EL (cell line): Measurements from ENCODE around the gene SLC25A20.
"Not testable (repeated sequence)": the region's sequence is repeated elsewhere in the genome, so short reads cannot be mapped to it uniquely, and the experiment has no call there.

ENCODE experiments used
- DNase-seq: peaks from one replicate; pipeline ENCODE4 v3.0.0-alpha.2; 2016

The SLC25A20 gene, protein sequence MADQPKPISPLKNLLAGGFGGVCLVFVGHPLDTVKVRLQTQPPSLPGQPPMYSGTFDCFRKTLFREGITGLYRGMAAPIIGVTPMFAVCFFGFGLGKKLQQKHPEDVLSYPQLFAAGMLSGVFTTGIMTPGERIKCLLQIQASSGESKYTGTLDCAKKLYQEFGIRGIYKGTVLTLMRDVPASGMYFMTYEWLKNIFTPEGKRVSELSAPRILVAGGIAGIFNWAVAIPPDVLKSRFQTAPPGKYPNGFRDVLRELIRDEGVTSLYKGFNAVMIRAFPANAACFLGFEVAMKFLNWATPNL

DNA sequence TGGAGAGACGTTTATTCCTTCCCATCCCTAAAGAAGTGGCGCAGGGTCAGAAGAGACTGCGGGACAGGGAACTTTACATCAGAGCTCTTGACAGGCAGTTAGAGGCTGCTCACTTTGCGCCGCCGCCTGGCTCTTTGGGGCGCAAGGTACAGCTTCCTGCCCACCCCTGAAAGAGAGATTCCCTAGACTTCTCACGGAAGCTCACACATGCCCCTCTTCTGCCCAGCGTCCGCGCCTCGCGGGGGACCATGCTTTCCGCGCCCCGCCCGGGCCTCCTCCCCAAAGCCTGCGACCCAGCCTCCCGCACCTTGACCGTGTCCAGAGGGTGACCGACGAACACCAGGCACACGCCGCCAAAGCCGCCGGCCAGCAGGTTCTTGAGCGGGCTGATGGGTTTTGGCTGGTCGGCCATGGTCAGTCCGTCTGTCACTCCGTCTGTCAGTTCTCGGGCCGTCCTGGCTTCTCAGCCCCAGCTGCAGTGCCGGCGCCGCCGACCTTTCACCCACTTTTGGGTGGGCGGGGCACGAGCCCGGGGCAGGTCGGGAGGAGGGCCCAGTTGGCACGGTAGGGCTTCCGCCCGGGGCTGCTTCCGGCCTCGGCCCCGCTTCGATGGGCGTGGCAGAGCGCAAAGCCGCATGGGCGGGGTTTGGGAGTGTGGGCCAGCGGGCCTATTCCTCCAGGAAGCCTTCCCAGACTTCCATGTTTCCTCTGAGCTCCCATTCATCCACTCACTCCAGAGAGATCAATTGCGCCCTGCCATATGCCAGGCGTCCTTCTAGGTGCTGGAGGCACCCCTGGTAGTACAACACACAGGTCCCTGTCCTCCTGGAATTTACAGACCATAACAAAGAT is at the start of gene SLC25A20:
SLC25A20 (minus strand) TSS at position 500 of the 852 bp plus-strand sequence; CDS start at position 412, 88 bp downstream.
- peak; percentile 89 for DNase-seq

DNA sequence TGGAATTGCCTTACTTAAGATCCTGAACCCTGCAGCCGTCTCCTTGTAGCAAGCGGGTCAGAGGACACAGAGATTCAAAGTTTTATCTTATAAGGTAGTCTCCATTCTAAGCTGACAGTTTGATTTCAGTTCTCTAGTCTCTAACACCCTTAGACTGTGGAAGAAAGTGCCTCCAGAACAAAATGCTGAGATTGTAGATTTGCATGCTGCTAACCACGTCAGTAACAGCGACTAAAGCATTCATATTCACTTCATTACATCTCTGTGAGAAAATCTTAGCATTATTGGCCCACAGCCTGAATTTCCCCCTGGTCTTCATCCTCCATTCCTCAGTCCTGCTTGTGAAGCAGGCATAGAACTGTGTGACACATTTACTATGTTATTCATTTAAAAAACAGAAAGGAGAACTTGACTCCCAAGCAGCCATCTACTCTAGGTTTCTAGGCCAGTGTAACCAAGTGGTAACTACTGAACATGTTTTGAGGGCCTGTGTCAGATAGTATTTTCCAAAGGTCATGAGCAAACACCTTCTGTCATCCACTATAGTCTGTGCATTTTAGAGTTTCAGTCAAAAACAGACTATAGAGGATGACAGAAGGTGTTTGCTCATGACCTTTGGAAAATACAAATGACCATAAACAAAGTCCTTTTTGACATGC is 47.3 kb upstream of the SLC25A20 start:
- DNase-seq: no peak

- no peak for DNase-seq
Measured at GRCh38 chr3:48945432-48945831, 46.8 kb upstream of the SLC25A20 start.

DNA sequence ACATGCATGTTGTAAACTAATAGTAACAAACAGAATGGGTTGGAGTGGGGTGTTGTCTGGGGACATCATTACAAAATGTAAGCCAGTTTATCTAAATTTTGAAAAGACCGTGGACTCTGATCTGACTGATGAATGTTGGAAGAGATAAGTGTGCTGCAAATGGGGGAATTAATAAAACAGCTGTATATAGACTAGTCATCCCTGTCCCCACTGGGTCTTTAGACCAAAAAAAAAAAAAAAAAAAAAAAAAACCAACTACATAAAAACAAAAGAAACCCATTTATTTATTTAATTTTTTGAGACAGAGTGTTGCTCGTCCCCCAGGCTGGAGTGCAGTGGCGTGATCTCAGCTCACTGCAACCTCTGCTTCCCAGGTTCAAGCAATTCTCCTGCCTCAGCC is 40.0 kb upstream of the SLC25A20 start:
- DNase-seq: no peak

DNA sequence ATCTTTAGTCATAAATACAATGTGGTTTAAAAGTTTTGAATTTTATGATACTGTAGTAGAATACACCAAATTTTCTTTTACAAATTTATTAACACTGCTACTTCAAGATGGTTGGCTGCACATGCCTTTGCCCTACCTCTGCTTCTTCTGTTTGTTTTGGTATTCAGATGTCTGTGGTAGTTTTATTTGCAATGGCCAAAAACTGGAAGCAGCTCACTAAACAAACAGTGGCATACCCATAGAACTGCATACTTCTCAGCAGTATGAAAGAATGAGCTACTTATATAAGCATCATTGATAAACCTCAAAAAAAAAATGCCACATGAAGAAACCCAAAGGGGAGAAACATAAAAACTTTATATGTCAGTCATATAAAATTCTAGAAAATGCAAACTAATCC is 39.5 kb upstream of the SLC25A20 start:
- DNase-seq: no peak

DNA sequence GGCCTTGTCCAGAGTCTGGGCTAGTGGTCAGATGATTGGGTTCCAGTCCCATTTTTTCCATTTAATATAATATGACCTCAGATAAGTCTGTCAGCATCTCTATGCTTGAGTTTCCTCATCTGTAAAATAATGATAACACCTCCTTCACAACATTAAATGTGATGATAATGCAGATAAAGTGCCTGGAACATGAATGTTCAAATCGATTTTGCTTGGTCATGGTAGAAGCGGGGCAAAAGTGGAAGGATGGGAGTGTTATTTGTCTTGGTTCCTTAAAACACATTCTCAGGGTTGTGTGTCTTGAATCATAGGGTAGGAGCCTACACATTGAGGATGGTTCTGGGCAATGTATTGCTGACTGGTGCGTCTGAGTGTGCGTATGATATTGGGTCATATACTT is 36.8 kb upstream of the SLC25A20 start:
- no peak for DNase-seq

GRCh38 chr3:48934333-48934991 is 35.8 kb upstream of the SLC25A20 start:
- DNase-seq: no peak

GRCh38 chr3:48931944-48932580 is 33.4 kb upstream of the SLC25A20 start:
- DNase-seq: no peak

GRCh38 chr3:48930590-48930989 is 31.9 kb upstream of the SLC25A20 start:
- no peak for DNase-seq

GRCh38 chr3:48929358-48930035 is 30.8 kb upstream of the SLC25A20 start:
- DNase-seq: no peak

DNA sequence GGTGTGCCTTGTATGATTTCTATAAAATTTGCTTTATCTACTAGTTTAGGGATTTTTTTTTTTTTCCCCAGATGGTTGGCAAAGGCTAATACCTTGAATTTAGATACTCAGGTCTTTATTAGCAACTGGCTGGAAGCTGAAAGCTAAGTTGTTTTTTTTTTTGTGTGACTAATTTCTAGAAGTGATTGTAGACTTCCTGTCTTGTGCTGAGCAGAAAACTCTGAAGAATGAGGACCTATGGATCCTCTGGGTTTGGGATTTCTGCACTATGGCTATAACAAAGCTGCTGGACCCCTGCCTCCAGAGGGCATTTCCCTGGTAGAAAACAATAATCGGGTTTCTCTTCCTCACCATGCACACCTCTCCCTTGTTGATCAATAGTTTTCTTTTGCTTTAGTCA is 30.0 kb upstream of the SLC25A20 start:
- peak; percentile 40 for DNase-seq

GRCh38 chr3:48927928-48928327 is 29.2 kb upstream of the SLC25A20 start:
- peak; percentile 43 for DNase-seq

GRCh38 chr3:48926425-48927392 is 28.0 kb upstream of the SLC25A20 start:
- peak; percentile 22 for DNase-seq

DNA sequence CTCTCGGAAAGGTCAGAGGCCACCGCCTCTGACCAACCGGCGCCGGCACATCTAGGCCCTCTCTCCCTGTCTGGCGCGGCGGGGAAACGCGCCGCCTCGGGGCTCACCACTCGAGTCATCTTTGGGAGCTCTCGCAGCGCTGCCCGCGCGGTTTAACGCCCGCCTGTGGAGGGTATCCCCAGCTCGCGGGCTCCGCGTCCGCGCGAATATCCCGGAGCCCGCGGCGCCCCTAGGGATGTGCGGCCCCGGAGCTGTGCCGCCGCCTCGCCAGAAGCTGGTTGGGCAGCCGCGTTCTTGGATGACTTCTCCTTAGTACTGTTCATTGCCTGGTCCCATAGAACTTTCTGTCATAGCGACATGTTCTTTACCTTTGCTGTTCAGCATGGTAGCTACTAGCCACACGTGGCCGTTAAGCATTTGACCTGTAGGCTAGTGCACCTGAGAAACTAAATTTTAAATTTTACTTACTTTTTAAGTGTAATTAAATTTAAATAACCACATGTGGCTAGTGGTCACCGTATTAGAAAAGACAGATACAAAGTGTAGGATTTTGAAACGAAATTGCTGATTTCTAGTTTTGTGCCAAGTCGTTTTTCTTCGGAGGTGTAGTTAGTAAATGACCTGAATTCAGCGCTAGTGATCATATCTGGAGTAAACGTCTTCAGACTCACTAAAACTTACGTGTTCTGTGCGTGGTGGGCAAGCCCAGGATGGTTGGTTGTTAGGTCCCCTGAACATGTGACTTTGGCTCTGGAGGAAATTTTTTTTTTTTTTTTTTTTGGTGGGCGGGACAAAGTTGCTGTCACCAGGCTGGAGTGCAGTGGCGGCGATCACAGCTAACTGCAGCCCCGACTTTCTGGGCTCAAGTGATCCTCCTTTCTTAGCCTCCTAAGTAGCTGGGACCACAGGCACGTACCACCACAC is 20.8 kb upstream of the SLC25A20 start:
- peak; percentile 67 for DNase-seq

- peak; percentile 95 for DNase-seq
Measured at GRCh38 chr3:48918388-48919214, 19.9 kb upstream of the SLC25A20 start, which contains the start of gene ARIH2. ARIH2 (plus strand) TSS chr3:48918842; CDS start chr3:48927559, 8,717 bp downstream.

GRCh38 chr3:48915296-48915695 is 16.6 kb upstream of the SLC25A20 start:
- DNase-seq: no peak

- DNase-seq: not testable (repeated sequence)
Measured at GRCh38 chr3:48907026-48907425, 8.3 kb upstream of the SLC25A20 start.

DNA sequence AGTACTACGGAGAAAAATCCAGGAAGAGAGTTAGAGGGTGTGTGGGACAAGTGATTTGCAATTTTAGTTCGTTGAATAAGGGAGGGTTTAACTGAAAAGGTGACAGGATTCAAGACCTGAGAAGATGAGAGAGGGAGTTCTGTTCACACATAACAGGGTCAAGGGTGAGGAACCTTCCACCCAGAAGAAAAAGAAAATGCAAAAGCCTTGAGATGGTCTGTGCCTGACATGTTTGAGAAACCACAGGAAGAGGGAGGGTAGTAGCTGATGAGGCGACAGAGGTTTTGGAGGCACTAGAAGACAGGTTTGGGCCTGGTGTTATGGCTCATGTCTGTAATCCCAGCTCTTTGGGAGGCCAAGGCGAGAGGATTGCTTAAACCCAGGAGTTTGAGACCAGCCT is 591 bp upstream of the SLC25A20 start:
- no peak for DNase-seq
